Endothelial cell of umbilical vein (primary cell): ENCODE measurements around the gene NPHP3. TPM values are rescaled to one million over a fixed set of nuclear protein-coding genes. Genes with fewer than 3 reads are reported as not detected.

ENCODE experiments used
- BruUV-seq: library from RNA; stranded (reverse); fragments of 400-500 nt; replicated peaks from 2 replicates; lab custom pipeline; 2021; lab: Mats Ljungman, UMichigan
- CTCF ChIA-PET: fragments of 300-600, 350-600 bp; sonication (Branson Sonifier 250); formaldehyde crosslinking; loops from one replicate; lab custom pipeline; 2021; ENCODE audit warnings: antibody characterized with exemption, inconsistent platforms; lab: Charles Lee
- POLR2A ChIA-PET: fragments of 300-600, 350-600 bp; sonication (Branson Sonifier 250); formaldehyde crosslinking; loops from one replicate; lab custom pipeline; 2021; ENCODE audit warnings: antibody characterized with exemption, inconsistent platforms; lab: Charles Lee
- DNase-seq: peaks from one replicate; pipeline ENCODE4 v3.0.0-alpha.2; 2011; ENCODE audit warnings: low read depth, low spot score
- FAIRE-seq: peaks from 2 replicates; lab custom pipeline; 2011; peaks lifted over from hg19 to GRCh38; lab: Jason Lieb, UNC
- H2AFZ ChIP-seq: 2 replicates; pipeline ENCODE4 v1.6.0; 2012; ENCODE audit warnings: low read depth, low read length, control low read depth, inconsistent platforms
- H3K27ac ChIP-seq: 2 replicates; pipeline ENCODE4 v1.5.1; 2011; ENCODE audit warnings: low read depth, mild to moderate bottlenecking, control low read depth, low read length, moderate library complexity; ENCODE audit not compliant: insufficient read depth
- H3K27me3 ChIP-seq, 2 experiments: 2 replicates each; pipeline versions ENCODE4 v1.6.0 to v1.6.1; 2011; ENCODE audit warnings: low read length in 2 of 2, mixed read lengths in 1 of 2; ENCODE audit not compliant: control insufficient read depth in 2 of 2, insufficient read depth in 2 of 2
- H3K36me3 ChIP-seq, 2 experiments: 2 replicates in 1 of 2; 3 replicates in 1 of 2; pipeline ENCODE4 v1.5.1; 2011; ENCODE audit warnings: low read length in 2 of 2, mild to moderate bottlenecking in 1 of 2, moderate library complexity in 1 of 2; ENCODE audit not compliant: control insufficient read depth in 2 of 2, insufficient read depth in 2 of 2; ENCODE audit errors: extremely low read depth in 1 of 2
- H3K4me1 ChIP-seq: 3 replicates; pipeline ENCODE4 v1.5.1; 2011; ENCODE audit warnings: mild to moderate bottlenecking, low read length; ENCODE audit not compliant: control insufficient read depth, insufficient read depth; ENCODE audit errors: extremely low read depth
- H3K4me2 ChIP-seq: 2 replicates; pipeline ENCODE4 v1.6.1; 2011; ENCODE audit warnings: low read length, control low read depth, mixed read lengths; ENCODE audit not compliant: insufficient read depth
- H3K4me3 ChIP-seq, 3 experiments: fragments of 200-600 bp in 1 of 3; sonication (generic), shearing (Covaris generic) in 1 of 3; replicated peaks in 1 of 3; 2 replicates each; pipeline ENCODE4 v1.5.1; 2011 to 2016; ENCODE audit warnings: control low read depth in 3 of 3, low read length in 3 of 3, mild to moderate bottlenecking in 2 of 3, inconsistent platforms in 1 of 3, low read depth in 1 of 3, moderate library complexity in 1 of 3; ENCODE audit not compliant: insufficient read depth in 1 of 3
- H3K79me2 ChIP-seq: 2 replicates; pipeline ENCODE4 v1.6.0; 2012; ENCODE audit warnings: low read length, inconsistent platforms; ENCODE audit not compliant: control insufficient read depth, insufficient read depth
- H3K9ac ChIP-seq: replicated peaks from 2 replicates; pipeline ENCODE3; 2011; ENCODE audit warnings: low read length, control low read depth; ENCODE audit not compliant: insufficient read depth; ENCODE audit errors: extremely low read depth
- H3K9me1 ChIP-seq: replicated peaks from 3 replicates; pipeline ENCODE4 v1.6.0; 2011; ENCODE audit warnings: mild to moderate bottlenecking, low read length; ENCODE audit not compliant: control insufficient read depth, insufficient read depth; ENCODE audit errors: extremely low read depth
- H3K9me3 ChIP-seq: replicated peaks from 2 replicates; pipeline ENCODE4 v1.5.1; 2012; ENCODE audit warnings: low read length, inconsistent platforms; ENCODE audit not compliant: control insufficient read depth, insufficient read depth
- H4K20me1 ChIP-seq: replicated peaks from 2 replicates; pipeline ENCODE3; 2011; ENCODE audit warnings: mild to moderate bottlenecking, low read length; ENCODE audit not compliant: control insufficient read depth, insufficient read depth; ENCODE audit errors: extremely low read depth
- CTCF ChIP-seq, 2 donors: IDR thresholded peaks; 1 replicate in 1 of 2; 2 replicates in 1 of 2; pipeline ENCODE4 v1.5.1; 2011; ENCODE audit warnings: low read length in 2 of 2, mild to moderate bottlenecking in 2 of 2, moderate library complexity in 2 of 2, control low read depth in 1 of 2, inconsistent platforms in 1 of 2, low read depth in 1 of 2; ENCODE audit not compliant: insufficient read depth in 1 of 2; ENCODE audit errors: extremely low read depth in 1 of 2
- FOS ChIP-seq: IDR thresholded peaks from 2 replicates; pipeline ENCODE4 v1.6.1; 2011; ENCODE audit warnings: mild to moderate bottlenecking, low read length, moderate library complexity, borderline replicate concordance; ENCODE audit not compliant: insufficient read depth
- JUN ChIP-seq: IDR thresholded peaks from 2 replicates; pipeline ENCODE4 v1.6.1; 2011; ENCODE audit warnings: borderline replicate concordance, low read depth; ENCODE audit not compliant: insufficient read length, insufficient read depth
- MAX ChIP-seq: IDR thresholded peaks from 2 replicates; pipeline ENCODE4 v1.6.1; 2011; ENCODE audit not compliant: insufficient read depth, insufficient read length
- POLR2A ChIP-seq: IDR thresholded peaks from 2 replicates; pipeline ENCODE4 v1.6.1; 2012; ENCODE audit warnings: low read depth, mild to moderate bottlenecking, control low read depth, low read length
- POLR2AphosphoS5 ChIP-seq: IDR thresholded peaks from 2 replicates; pipeline ENCODE4 v1.6.1; 2012; ENCODE audit warnings: low read depth, mild to moderate bottlenecking, control low read depth, low read length, moderate library complexity; ENCODE audit not compliant: insufficient read depth
- dilution Hi-C: fragments of 300-500 bp; cut with MboI; formaldehyde crosslinking; loops from one replicate; pipeline ENCODE4 v1.15.0; 2019; ENCODE audit warnings: low sequenced_read_pairs; ENCODE audit not compliant: extremely low pct_ligation_motif_present
- intact Hi-C: fragments of 100-400 bp; cut with micrococcal nuclease; formaldehyde crosslinking; loops from one replicate; pipeline ENCODE4 v1.10.0; 2022
- polyA plus RNA-seq, 4 experiments: library from polyadenylated mRNA; depleted of rRNA in 3 of 4; stranded (reverse) in 3 of 4; unstranded in 1 of 4; fragments of >200 nt; gene quantifications; 2 replicates each; pipeline versions ENCODE4 v1.2.1 to v1.2.3, GENCODE V29; 2011 to 2012; ENCODE audit warnings: missing spikeins in 1 of 4
- total RNA-seq: library from RNA; stranded (reverse); gene quantifications from 2 replicates; pipeline ENCODE4 v1.2.3, GENCODE V29; 2021

Gene NPHP3
- total and polyA plus RNA-seq, 2 donors (not counting 3 experiments of a cell fraction or from before 2014, with no cell fraction given): 20.8 to 30.3 TPM

GRCh38 chr3:132726341-132726823, 4.2 kb upstream of the NPHP3 start:
- no peak overlapping the region for H3K27ac ChIP-seq
- ChIA-PET POLR2A (no interaction called here), CTCF (interaction anchor here (0.6 to 4.3 kb wide), 30 partner anchors 9 to 1487 kb away, joined by 3 to 35 read pairs (median 3); no protein-coding TSS in a partner anchor)
- no peak for TF ChIP-seq POLR2A
- no peak for TF ChIP-seq FOS
- TF ChIP-seq JUN: no peak
- no peak for TF ChIP-seq POLR2AphosphoS5
- TF ChIP-seq CTCF (IDR thresholded peaks at IDR 0.05; ENCODE audit: extremely low read depth in 1 of 2, insufficient read depth in 1 of 2, low read depth in 1 of 2, low read length in 2 of 2): peak; percentile 48 to 51
- TF ChIP-seq MAX: no peak
- peaks cover 3% of the 10 kb centered on the region for H3K79me2 ChIP-seq
- H3K36me3 ChIP-seq: no peaks in the 10 kb centered on the region
- no peak overlapping the region for H3K9ac ChIP-seq
- BruUV-seq: no TSS peak
- DNase-seq (peak; percentile 68), FAIRE-seq (peak; percentile 78)
- no peak overlapping the region for H3K4me2 ChIP-seq
- peaks cover 8% of the 10 kb centered on the region for H3K4me1 ChIP-seq
- peaks cover 7 to 17% of the 10 kb centered on the region in 2 experiments for H3K27me3 ChIP-seq
- H3K4me3 ChIP-seq: no peak overlapping the region
- dilution Hi-C loops (no loop called here), intact Hi-C loops (loop anchor here (1.0 to 10.0 kb wide), 6 partner anchors 314 to 1078 kb away; partner anchors contain the start of genes SRPRB and TOPBP1)
- no peaks in the 10 kb centered on the region for H3K9me1 ChIP-seq
- no peaks in the 10 kb centered on the region for H3K9me3 ChIP-seq
- no peak overlapping the region for H2AFZ ChIP-seq
- H4K20me1 ChIP-seq: no peaks in the 10 kb centered on the region
